Measurements from ENCODE around the gene GLMP. TPM values are rescaled to one million over a fixed set of nuclear protein-coding genes. Genes with fewer than 3 reads are reported as not detected.
"Not testable (repeated sequence)": the region's sequence is repeated elsewhere in the genome, so short reads cannot be mapped to it uniquely, and the experiment has no call there.

GLMP gene
- 10 to 100 TPM in 11 of 12 donors, not detected in 1; 12.7 to 57.9 (median 21.4) TPM for polyA plus RNA-seq (ENCODE audit: insufficient read length in 12 of 12)
- long read RNA-seq, donor 1, transcript GLMP-201 (6 exons, 1,604 nt): major isoform, 13 of 36 reads
- long read RNA-seq, donor 1, partial matches to known transcripts: 15 of 36 reads
- long read RNA-seq, donor 1, other reads (novel, unspliced or antisense): 0 of 36 reads
- long read RNA-seq, donor 2, transcript GLMP-201 (6 exons, 1,604 nt): major isoform, 6 of 11 reads
- long read RNA-seq, donor 2, partial matches to known transcripts: 0 of 11 reads
- long read RNA-seq, donor 2, other reads (novel, unspliced or antisense): 0 of 11 reads
- long read RNA-seq, donor 3, partial matches to known transcripts: 0 of 1 reads
- long read RNA-seq, donor 3, other reads (novel, unspliced or antisense): 0 of 1 reads
- long read RNA-seq, donor 4, partial matches to known transcripts: 0 of 1 reads
- long read RNA-seq, donor 4, other reads (novel, unspliced or antisense): 0 of 1 reads
- long read RNA-seq, donor 5, transcript GLMP-201 (6 exons, 1,604 nt): major isoform, 5 of 9 reads
- long read RNA-seq, donor 5, partial matches to known transcripts: 0 of 9 reads
- long read RNA-seq, donor 5, other reads (novel, unspliced or antisense): 0 of 9 reads
- long read RNA-seq, donor 6, partial matches to known transcripts: 0 of 3 reads
- long read RNA-seq, donor 6, other reads (novel, unspliced or antisense): 0 of 3 reads
- long read RNA-seq, donor 7, partial matches to known transcripts: 0 of 4 reads
- long read RNA-seq, donor 7, other reads (novel, unspliced or antisense): 0 of 4 reads
- long read RNA-seq, donor 8, partial matches to known transcripts: 0 of 4 reads
- long read RNA-seq, donor 8, other reads (novel, unspliced or antisense): 0 of 4 reads
- long read RNA-seq, donor 9, partial matches to known transcripts: 0 of 6 reads
- long read RNA-seq, donor 9, other reads (novel, unspliced or antisense): 0 of 6 reads
- long read RNA-seq, donor 10, partial matches to known transcripts: 0 of 6 reads
- long read RNA-seq, donor 10, other reads (novel, unspliced or antisense): 0 of 6 reads
- long read RNA-seq, donor 11, transcript GLMP-201 (6 exons, 1,604 nt): major isoform, 6 of 9 reads
- long read RNA-seq, donor 11, partial matches to known transcripts: 0 of 9 reads
- long read RNA-seq, donor 11, other reads (novel, unspliced or antisense): 0 of 9 reads

GRCh38 chr1:156295391-156295947 lies at the start of gene GLMP:
GLMP (minus strand) TSS chr1:156295679; CDS start chr1:156295645, 34 bp downstream.
- DNase-seq: peak; percentile 85

GRCh38 chr1:156344409-156344808 lies 48.9 kb upstream of the GLMP start:
- DNase-seq: no peak

GRCh38 chr1:156342166-156342955 lies 46.9 kb upstream of the GLMP start:
- DNase-seq: no peak

DNA sequence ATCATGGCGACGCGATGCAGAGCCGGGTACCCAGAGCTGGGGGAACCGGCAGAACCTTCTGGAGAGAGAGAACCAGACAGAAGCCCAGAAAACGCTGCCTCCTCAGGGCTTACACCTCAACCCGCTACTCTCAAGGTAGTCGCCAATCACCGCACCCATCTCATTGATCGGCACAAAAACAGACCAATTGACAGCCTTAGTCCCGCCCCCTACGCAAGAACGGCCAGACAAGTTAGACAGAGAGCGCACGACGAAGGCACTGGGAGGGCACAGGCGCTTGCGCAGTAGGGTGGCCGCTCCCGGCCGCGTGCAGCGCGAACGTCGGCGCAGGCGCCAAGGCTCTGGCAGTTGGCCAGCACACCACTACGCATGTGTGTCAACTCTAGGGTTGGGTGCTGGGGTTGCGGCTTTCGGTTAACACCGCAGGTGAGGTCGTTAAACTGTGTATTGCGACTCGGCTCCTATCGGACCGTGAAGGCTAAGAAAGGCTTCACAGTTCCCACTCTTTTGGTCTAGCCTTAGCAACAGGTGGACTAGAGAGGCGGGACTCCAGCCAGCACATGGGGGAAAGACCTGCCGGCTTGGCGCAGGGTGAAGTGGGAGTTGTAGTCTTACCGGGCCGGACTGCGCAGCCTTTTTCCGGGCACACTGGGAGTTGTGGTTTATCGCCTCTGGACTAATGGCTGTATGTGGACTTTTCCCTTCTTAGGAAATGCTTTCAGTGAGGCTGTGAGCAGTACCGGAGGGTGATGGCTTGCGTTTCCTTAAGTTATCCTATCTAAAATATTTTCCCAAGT lies 42.9 kb upstream of the GLMP start, which contains the start of the genes CCT3 and TSACC:
Gene CCT3 (minus strand): TSS at position 113 of the 797 bp plus-strand sequence. CDS start 108 bp downstream, at position 5.
Gene TSACC (plus strand): TSS at position 347 of the 797 bp plus-strand sequence. CDS start 1,232 bp downstream, outside the sequence.
- peak; percentile 100 for DNase-seq

DNA sequence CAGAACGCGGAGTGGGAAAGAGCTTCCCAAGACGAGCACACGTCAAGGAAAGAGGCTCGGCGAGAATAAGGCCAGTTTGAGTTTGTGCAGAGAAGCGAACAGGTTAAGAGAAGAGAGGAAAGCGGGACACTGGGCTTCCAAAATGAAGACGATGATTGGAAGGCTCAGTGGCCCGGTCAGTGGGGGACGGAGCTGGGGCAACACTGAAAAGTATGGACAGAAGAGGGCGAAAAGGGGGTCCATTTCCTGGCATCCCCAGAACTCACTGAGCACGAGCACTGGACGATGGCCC lies 42.4 kb upstream of the GLMP start:
- DNase-seq: no peak

DNA sequence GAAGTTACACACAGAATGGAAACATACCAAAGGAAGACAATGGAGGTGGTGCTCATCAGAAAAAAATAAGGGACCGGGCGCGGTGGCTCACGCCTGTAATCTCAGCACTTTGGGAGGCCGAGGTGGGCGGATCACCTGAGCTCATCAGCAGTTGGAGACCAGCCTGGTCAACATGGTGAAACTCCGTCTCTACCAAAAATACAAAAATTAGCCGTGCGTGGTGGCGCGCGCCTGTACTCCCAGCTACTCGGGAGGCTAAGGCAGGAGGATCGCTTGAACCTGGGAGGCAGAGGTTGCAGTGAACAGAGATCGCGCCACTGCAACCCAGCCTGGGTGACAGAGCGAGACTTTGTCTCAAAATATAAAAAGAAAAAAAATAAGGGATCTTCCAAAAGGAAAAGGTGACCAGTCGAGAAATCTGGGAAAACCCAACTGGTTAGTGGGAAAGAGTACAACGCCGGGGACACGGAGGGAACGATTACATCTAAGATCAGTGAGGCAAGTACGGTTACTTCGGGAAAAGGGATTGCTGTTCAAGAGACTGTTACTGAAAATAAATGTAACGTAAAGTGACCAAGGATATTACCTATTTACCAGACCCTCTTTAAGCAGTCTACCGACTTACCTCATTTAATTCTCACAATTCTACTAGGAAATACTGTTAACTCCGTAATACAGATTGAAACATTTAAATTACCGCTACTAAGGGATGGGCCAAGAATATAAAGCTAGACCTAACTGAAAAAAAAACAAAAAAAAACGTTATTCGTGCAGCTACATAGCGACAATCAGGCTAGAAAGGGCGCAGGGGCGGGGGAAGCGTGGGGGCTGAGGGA lies 41.8 kb upstream of the GLMP start:
- no peak for DNase-seq

- DNase-seq: no peak
These were observed 40.8 kb upstream of the GLMP start for GRCh38 chr1:156336242-156336641.

- DNase-seq: not testable (repeated sequence)
These were observed 27.7 kb upstream of the GLMP start for GRCh38 chr1:156323179-156323578.

DNA sequence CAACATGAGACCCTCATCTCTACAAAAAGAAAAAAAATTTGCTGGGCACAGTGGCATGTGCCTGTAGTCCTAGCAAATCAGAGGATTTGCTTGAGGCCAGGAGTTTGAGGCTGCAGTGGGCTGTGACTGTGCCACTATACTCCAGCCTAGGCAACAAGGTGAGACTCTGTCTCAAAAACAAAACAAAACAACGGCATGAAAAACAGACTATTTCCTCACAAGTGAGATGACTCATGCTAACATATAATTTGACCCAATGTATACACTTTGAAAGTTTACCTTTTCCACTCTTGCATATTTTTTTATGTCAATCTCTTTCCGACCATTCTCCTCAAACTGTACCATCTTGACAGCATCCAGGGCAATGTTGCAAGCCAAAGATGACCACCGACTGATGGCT lies 25.1 kb upstream of the GLMP start:
- no peak for DNase-seq

GRCh38 chr1:156319664-156320063 lies 24.2 kb upstream of the GLMP start:
- peak; percentile 8 for DNase-seq

GRCh38 chr1:156316909-156317308 lies 21.4 kb upstream of the GLMP start:
- DNase-seq: no peak

GRCh38 chr1:156310962-156311361 lies 15.5 kb upstream of the GLMP start:
- no peak for DNase-seq

GRCh38 chr1:156308078-156308477 lies 12.6 kb upstream of the GLMP start:
- no peak for DNase-seq

DNA sequence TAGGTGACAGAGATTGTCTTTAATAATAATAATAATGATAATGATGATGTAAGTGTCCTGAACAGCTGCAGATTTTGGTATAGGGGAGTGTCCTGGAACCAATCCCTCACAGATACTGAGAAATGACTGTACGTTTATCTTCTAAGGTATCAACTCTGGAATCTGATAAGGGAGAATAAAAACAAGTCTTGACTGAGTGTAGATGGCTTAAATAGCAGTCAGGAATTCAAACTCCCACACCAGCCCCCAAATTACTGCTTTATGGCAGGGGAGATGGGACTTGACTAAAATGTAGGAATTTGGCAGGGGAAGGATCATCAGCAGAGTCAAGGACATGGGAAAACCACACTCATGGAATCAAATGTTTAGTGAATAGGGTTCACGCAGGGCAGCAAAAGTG lies 9.7 kb upstream of the GLMP start:
- no peak for DNase-seq

- no peak for DNase-seq
These were observed 7.8 kb upstream of the GLMP start for GRCh38 chr1:156303241-156303640.

- no peak for DNase-seq
These were observed 3.4 kb upstream of the GLMP start, which contains the start of gene VHLL for GRCh38 chr1:156298852-156299357. VHLL (minus strand) TSS chr1:156299307; CDS start chr1:156299189, 118 bp downstream.

DNA sequence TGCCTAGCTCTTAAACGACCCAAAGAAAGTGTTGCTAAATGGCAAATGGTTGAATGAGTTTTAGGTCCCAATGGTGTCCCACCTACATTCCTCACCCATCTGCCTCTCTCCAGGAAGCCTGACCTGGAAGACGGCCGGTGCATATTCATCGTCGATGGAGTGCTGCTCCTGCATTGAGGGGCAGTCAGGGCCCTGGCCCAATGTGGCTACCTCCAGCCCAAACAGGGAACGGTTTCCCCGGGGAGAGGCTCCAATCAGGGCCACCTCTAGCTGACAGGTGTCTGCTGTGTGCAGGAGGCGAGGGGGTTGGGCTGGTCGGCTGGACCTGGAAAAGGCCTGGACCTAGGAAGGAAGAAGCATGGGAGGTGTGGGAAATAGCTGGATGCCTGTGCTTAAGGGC lies 1.6 kb downstream of the GLMP start:
- no peak for DNase-seq

- DNase-seq: no peak
These were observed 2.4 kb downstream of the GLMP start for GRCh38 chr1:156293098-156293434.

Measured in muscle of arm (tissue), 14 donors.